HG03342 (cell line): ENCODE results near the gene NR2C2AP.
A peak's percentile ranks its signal among the peaks of the same experiment; 100 is the strongest.
"Not testable (repeated sequence)": the region's sequence is repeated elsewhere in the genome, so short reads cannot be mapped to it uniquely, and the experiment has no call there.

Source experiments
- ATAC-seq: cut with Tn5 transposase; IDR thresholded peaks from one replicate; pipeline ENCODE4 v1.9.1; 2021; ENCODE audit warnings: mild to moderate bottlenecking, moderate library complexity; ENCODE audit not compliant: unreplicated experiment

NR2C2AP gene

DNA sequence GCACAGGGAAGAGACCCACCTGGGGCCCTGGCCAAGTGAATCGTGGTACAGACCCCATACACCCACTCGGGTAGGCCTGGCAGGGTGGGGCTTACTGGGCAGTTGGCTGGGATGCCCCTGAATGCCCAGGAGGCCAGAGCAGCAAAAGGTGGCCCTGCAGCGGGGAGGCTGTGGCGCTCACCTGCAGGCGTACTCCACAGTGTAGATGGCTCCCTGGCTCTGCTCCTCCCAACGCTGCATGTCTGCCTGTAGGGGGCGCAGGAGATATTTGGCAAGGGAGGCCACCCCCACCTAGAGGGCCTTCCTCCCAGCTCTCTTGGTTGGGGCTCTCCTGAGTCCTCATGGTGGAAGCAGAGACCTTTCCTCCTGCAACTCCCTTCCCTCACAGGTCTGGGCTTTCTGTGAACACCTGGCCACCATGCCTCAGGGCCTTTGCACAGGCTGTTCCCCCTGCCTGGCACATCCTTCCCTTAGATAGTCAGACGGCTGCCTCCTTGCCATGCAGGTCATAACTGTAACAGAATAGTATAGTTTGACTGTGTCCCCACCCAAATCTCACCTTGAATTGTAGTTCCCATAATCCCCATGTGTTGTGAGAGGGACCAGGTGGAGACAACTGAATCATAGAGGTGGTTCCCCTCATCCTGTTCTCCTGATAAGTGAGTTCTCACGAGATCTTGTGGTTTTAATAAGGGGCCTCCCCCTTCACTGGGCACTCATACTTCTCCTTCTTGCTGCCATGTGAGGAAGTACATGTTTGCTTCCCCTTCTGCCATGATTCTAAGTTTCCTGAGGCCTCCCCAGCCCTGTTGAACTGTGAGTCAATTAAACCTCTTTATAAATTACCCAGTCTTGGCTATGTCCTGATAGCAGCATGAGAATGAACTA lies 17.1 kb downstream of the NR2C2AP start:
- ATAC-seq, result no peak

DNA sequence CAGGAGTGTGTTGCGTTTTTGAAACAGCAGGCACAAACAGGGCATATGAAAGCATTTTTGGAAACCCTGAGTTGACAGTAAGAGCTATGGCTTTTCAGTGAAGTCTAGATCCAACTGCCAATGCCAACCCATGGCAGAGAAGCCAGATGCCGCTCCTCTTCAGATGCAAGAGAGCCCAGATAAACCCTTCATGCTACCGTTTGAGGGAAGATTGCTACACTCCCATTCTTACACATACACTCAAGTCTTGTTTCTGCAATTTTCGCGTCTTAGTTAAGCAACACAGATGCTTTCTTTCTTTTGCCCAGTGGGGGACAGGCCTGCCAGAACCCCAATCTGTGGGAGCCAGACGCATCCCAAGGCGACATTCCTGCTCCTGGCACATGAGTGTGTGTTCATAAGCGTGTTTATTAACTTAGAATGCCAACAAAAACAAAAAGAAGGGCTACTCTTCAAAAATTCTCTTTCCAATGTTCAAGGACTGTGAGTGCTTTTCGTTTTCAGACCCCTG lies 21.7 kb downstream of the NR2C2AP start:
- ATAC-seq, result no peak

DNA sequence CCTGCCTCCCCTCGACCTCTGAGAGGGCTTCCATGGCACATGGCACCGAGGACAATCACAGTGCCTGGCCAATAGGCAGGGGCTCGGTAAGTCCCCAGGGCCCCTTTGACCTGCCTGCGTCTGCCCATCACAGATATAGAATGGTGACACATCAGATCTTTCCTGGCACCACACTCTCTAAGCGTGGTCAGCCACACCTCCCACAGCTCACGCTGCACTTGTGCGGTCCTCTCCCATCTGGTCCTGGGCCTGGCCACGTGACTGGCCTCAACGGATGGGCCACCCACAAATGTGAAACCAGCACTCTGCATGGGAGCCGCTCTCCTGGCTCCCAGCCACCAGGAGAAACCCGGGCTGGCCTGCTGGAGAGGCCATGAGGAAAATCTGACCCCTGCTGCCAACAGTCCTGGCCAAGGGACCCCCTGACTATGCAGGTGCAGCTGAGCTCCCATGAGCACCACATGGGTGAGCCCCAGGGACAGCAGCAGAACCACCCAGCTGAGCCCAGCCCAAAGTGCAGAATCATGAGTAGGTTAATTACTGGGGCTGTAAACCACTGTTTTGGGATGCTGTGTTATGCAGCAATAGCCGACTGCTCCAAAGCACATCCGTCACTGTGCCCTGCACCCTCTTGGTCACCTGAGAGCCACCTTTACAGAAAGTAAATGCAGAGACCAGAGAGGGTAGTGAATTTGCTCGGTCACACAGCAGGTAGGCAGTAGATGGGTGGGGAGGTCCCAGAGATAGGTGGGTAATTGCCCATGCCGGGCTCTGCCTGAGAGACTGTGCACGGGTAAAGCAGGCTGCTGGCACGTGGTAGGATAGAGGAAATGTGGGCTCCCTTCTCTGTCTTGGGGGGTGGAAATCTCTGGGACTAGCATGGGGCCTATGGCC lies 23.4 kb downstream of the NR2C2AP start:
- no peak for ATAC-seq

DNA sequence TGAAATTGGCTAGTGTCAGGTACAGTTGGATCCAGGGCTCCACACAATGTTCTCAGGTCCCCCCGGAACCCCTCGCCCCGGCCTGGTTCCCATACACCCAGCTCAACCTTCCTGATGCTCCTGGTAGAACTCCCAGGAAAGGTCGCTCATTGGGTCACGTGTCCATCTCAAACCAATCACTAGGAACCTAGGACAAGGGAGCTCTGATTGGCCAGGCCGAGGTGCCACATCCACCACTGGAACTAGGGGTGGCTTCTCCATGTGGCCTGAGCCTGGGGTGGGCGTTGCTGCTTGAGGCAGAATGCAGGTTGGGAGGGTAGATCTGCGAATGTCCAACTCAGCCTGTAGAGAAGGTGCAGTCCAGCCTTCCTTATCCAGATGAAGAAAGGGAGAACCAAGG lies 26.3 kb downstream of the NR2C2AP start:
- no peak for ATAC-seq

DNA sequence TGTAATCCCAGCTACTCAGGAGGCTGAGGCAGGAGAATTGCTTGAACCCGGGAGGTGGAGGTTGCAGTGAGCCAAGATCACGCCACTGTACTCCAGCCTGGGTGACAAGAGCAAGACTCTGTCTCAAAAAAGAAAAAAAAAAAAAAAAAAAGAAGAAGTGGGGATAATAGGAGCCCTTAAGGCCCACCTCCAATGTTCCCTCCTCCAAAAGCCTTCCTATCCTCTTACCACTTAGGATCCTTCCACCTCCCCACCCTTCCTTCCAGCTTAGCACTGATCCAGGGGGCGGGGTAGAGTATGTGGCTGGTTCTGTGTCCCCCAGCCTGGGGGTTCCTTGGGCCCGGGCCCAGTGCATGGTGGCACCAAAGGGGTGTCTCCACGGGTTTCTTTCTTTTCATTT lies 30.0 kb downstream of the NR2C2AP start:
- not testable (repeated sequence) for ATAC-seq

DNA sequence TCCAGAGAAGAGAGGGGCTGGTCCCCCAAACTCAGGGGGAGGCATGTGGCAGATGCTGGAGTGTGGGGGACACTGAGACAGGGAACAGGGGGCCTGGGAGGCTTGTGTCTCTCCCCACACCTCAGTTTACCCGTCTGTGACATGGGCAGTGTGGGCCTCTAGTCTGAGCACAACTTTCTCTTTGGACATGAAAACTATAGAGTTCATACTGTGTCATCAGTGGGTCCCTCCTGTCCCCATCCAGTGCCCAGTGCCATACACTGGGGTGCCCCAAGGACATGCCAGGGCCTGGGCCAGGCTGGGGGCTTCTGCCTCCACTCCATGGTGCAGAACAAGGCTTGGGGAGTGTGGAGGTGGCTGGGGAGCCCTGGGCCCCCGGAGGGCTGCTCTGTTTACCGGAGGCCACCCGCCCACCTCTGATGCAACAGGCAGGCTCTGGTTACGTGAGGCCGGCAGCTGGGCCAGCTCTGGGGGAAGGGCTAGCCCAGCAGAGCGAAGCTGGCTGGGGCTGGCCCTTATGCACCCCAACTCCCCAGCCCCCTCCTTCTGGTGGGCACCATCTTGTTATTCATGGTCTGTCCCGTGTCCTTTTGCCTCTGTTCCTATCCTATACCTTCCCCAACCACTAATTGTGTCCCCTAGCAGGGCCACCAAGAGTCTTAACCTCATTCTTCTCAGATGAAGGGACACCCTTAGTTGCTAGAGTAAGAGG lies 31.2 kb downstream of the NR2C2AP start:
- ATAC-seq, result no peak

DNA sequence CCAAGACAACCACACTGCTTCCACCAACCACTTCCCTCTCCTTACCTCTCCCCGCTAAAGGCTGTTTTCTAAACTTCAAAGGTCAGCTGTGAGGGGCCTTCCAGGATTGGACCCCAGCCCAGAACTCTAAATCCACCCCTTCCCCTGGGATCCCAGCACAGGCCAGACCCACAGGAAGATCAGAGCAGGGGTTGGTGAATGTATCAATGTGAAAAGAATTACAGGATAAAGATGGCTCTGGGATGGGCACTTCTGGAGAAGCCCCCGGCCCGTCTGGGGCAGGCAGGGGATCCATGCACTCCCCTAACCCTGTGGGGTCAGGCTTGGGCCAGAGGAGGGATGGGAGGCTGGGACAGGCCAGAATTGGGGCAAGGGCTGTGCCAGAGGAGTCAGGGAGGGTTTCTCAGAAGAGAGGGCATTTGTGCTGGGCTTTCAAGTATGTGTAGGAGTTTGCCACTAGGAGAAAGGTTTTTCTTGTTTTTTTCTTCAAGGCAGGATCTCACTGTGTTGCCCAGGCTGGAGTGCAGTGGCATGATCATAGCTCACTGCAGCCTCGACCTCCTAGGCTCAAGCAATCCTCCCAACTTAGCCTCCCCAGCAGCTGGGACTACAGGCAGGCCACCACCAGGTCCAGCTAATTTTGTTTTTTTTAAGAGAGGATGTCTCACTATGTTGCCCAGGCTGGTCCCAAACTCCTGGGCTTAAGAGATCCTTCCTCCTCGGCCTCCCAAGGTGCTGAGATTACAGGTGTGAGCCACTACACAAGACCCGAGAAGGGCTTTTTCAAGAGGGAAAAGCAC lies 32.1 kb downstream of the NR2C2AP start:
- ATAC-seq, result no peak

DNA sequence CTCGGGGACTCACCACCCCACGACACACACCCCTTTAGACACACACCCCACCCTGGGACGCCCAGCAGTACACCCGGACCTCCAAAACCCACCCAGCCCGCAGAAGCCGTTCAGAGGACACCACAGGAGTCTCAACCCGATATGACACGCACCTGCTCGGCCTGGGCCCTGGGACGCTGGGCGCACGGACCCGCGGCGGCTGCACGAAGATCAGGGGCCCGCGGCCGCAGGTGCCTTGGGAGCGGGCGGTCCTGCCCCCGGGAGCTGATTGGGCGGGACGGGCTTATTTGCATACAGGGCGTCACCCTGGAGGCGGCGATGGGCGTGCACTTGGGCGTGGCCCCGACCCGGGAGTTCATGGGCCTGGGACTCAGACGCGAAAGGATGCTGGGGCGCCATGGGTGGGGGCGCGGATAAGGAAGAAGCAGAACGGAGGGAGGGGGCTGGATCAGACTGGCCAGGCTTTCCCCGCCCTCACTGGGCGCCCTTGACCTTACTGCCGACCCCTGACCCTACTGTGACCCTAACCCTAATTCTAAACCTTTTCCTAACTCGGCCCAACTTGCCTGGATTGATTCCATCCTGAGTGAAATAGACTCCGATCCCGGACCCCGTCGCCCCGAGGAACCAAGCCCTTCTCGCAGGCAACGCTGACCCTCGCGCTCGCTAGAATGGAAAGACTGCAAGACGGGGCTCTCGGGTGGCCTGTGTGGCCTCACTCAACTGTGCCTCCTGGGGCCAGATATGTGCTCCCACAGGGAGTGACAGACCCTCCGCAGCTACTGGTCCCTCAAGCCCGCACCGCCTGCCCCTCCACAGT lies 33.0 kb downstream of the NR2C2AP start, which contains the start of gene MEF2B:
Gene MEF2B, minus strand, starts transcription at position 211 of the 820 bp plus-strand sequence. CDS start 19,528 bp downstream, outside the sequence.
- peak; percentile 80 for ATAC-seq

DNA sequence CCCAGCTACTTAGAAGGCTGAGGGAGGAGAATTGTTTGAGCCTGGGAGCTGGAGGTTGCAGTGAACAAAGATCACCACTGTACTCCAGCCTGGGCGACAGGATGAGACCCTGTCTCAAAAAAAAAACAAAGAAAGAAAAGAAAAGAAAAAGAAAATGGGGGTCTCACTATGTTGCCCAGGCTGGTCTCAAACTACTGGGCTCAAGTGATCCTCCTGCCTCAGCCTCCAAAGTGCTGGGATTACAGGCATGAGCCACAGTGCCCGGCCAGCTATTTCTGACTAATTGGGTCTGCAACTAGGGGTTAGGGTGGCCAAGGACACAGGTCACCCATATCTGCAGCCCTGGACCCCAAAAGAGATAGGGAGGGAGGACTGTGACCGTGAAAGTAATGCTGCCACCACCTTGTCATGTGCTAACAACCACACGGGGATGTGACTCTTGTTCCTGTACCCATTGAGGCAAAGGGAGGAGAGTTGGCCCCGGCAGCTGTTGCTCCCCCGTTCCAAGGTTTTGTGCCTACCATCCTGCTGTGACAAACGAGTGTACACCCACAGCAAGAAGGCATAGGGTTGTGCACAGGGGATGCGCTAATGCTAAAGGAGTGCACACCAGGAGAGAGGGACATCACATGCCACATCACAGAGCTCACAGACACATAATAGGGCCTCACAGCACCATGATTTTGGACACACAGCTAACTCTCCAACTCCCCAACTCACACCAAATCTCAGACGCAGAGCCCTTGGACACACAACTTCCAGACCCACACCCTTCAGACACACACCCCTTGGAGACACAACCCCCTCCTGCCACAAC lies 33.8 kb downstream of the NR2C2AP start:
- peak; percentile 24 for ATAC-seq

DNA sequence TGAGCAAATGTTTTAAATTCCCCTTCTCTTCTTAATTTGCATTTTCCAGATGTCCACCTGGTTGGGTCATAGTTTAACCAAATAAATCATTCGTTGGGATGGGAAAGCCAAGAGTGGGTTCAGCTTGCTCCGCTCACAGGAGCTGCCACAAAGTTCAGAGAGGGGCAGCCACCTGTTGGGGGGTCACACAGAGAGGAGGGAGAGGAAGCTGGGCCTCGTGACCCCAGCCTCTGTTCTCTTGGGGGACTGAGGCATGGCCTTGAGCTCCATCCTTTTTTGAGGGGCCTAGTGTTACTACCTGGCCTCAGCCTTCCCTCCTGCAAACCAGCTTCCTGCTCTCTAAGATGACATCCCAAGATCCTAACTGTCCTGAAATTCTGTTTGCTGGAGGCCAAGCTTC lies 35.6 kb downstream of the NR2C2AP start:
- ATAC-seq, result no peak

DNA sequence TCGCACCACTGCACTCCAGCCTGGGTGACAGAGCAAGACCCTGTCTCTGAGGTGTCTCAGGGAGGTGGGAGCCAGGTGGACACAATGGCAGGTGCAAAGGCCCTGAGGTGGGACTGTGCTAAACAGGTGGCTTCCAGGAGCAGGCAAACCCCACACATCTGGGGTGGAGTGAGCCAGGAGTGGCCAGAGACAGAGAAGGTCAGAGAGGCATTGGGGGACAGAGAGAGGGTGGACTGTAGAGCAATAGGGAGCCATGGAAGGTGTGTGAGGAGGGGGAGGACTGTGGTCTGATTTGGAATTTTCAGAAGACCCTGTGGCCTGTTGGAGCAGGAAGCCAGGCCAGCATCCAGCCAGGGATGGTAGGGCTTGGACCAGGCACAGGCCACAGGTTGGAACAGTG lies 37.8 kb downstream of the NR2C2AP start:
- no peak for ATAC-seq

DNA sequence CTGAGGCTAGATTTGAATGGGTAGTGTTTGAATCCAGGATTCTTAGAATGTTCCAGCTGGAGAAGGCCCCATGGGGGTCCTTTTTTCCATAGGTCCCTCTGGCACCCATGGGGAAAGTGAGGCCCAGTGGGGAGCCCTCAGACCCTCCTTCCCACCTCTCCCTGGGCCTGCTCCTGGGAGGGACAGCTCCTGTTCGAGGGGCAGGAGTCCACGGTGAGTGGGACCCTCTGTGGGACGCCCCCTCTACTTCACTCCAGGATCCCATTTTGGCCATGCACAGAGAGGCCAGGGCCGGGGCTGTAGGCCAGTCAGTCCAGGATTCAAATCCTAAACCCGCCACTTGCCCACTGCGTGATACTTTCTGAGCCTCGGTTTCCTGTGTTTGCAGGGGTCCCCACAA lies 40.7 kb downstream of the NR2C2AP start:
- no peak for ATAC-seq

DNA sequence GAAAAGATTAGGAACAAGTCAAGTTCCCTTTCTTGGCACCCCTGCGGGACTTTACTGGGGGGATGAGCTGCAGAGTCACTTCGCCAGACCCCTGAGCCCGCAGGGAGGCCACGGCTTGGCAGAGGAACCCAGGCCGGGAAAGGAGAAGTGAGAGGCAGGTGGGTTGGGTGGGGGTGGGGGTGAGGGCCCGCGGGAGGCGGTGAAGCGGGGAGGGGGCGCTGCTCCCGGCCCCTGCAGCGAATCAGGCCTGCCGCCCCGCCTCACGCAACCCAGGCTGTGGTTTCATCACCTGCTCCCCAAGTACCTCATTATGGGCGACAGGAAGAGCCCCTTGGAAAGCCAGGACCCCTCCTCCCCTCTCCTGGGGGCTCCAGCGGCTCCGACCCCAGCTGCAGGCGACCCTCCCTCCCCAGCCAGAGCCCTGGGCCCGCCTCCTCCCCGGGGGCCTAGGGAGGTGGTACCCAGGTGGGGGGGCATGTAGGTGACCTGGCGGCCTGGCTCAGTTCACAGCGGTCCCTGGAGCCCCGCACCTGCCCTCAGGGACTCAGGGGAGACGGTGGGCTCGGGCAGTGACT lies 42.7 kb downstream of the NR2C2AP start:
- no peak for ATAC-seq

DNA sequence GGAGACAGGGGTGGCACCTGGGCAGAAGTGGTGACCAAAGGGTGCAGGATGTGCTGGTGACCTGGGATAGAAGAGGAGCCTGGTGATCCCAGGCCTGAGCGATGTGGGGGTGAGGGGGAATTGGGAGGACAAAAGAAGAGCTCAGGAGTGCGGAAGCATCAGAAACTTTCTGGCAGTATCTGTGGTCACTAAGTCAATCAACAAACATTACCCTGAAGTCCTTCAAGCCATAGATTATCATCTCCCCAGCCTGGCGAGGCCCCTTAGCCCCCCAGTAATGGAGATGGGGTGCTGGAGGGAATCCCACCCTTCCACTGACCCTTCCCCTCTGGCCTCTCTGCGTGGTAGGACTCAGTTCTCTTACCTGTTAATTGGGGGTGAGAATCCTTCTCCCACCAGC lies 43.7 kb downstream of the NR2C2AP start:
- no peak for ATAC-seq

DNA sequence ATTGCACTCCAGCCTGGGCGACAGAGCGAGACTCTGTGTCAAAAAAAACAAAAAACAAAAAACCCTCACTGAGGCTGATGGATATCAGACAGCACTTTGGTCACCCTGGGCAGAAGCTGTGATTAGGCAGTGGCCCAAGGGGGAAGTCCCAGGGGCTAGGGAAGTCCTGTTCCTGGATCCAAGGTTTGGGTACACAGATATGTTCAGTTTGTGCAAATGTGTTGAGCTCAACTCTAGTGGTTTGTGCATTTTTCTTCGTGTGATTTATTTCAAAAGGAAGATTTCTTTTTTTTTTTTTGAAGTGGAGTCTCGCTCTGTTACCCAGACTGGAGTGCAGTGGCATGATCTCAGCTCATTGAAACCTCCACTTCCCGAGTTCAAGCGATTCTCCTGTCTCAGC lies 45.4 kb downstream of the NR2C2AP start:
- no peak for ATAC-seq

DNA sequence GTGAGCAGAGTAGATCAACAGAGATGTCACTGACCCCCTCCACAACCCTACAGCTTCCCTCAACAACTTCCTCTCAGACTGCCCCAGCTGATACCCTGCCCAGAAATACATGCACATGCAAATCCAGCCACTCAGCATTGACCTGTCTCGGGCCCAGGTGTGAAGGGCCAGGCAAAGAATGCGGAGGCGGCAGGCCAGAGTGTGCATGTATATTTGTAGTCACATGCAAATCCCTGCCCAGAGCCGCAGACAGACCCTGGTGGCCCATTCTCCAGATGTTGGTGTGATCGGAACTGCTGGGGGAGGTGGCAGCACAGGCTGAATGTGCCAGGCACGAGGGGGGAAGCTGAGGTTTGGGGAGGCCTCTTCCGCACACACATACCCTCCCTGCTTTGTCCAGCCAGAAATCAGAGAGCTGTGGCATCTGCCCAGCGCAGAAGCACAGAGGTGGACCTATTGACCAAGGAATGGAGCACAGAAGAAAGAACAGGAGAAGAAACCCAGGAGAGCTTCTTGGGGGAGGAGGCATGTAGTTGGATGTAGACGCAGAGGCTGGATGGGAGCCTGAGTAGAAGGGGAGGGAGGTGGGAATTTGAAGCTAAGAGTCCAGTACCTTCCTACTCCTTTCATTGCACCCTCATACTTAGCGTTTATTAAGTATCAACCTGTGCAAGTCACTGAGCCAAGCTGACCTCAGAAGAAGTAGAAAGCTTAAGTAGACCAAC lies 47.6 kb downstream of the NR2C2AP start:
- peak; percentile 66 for ATAC-seq

DNA sequence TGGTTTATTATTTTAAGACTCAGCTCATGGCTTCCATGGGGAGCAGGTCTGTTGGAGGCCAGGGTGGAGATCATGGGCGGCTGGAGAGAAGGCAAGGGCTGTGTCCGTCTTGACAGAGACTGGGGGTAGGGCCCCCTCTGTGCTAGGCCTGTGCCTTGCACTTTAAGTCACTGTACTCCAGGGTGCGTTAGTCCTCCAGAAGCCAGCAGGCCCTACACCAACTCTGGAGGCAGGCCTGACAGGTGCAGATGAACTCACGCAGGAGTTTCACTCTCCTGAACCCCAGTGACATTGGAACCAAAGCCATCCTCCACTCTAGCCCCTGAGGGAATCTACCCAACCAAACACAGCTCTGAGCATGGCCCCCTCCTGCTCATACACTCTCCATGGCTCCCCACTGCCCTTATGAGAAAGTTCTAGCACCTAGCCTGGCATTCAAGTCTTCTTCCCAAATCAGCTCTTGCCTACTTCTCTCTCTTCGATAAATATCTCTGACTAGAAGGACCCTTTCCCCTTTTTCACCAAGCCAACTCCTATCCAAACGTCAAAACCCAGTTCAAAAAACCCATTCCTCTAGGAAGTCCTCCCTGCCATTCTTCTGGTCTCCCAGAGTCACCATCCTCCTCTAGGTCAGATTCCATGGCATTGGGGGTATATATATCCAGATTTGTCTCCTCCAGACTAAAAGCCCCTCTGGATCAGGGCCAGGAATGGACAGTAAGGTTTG lies 48.3 kb downstream of the NR2C2AP start:
- ATAC-seq, result no peak
